Stimulated activated CD8-positive, alpha-beta memory T cell treated with anti-CD3 and anti-CD28 coated beads, Interleukin-7, amount 100 ng/mL, for 24 hours (primary cell): ENCODE measurements around the gene CORO2B.
"Not testable (repeated sequence)": the region's sequence is repeated elsewhere in the genome, so short reads cannot be mapped to it uniquely, and the experiment has no call there.

ENCODE experiments used
- DNase-seq: peaks from one replicate; pipeline ENCODE4 v3.0.0-alpha.2; 2020; ENCODE audit warnings: low read depth

CORO2B gene

DNA sequence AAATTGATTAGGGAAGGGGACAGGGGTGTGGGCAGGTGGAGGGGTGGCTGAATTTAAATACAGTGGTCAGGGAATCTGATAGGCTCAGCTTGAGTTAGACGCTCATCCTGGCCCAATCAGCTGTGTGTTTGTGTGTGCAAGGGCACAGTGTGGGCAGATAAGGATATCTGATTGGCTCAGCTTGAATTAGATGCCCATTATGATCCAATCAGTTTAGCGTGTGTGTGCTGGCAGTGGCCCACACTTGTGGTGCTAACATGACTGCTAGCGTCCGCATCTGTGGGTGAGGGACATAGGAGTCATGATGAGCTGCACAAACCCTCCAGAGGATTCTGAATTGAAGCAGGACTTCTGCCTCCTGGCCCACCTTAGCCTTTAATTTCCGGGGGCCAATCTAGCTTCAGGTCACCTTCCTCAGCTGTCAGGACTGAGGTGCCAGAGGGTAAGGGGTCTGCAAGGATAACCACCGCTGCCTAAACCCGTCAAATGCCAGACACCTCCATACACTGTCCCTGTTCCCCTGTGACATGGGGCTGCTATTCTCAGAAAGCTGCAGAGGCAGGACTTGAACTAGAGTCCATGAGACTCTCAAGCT is 97.3 kb downstream of the CORO2B start:
- no peak for DNase-seq

DNA sequence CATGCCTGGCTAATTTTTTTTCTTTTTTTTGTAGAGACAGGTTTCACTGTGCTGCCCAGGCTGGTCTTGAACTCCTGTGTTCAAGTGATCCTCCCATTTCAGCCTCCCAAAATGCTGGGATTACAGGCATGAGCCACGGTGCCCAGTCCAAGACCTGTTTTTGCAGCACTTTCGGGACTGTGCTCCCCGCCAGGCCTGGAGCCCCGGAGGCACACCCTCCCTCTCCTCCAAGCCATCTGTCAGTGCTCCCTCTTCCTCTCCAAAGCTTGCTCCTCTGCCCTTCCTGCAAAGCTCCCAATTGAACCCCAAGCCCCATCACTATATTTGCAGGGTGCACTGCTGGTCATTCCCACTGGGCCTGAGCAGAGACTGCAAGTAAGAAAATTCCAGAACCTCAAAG is 98.1 kb downstream of the CORO2B start:
- DNase-seq, result no peak

DNA sequence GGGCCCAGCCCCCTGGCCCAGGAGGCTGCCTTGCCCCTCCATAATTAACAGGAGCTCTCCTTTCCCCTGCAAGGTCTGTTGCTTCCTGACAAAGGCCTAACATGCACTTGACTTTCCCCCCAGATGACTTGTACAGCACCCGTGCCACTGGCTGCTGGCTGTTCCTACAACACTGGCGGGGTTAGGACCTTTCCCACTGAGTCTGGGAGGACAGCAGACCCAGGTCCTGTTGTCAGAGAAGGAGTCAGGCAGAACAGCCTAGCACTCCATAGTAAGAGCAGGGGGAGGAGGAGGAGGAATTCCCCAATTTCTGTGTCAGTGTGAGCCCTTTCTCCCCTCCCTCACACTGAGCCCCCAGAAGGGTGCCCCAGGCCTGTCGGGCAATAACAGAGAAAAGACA is 99.2 kb downstream of the CORO2B start:
- DNase-seq, result no peak

DNA sequence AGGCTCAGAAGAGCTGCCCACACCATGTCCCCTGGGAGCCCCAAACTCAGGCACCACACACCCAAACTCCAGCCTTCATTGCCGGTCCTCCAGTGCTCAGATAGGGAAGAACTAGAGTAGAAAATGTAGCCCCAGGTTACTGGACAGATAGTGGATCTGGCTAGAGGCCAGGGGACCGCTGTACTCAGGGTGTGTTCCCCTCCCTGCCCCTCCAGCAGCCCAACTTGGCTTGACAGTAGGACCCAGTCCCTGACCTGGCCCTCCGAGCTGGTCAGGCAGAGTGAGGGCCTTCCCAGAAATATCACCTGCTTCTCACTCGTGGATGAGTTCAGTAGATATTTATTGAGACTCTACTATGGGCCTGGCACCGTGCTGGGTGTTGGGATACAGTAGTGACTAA is 100.0 kb downstream of the CORO2B start:
- no peak for DNase-seq

DNA sequence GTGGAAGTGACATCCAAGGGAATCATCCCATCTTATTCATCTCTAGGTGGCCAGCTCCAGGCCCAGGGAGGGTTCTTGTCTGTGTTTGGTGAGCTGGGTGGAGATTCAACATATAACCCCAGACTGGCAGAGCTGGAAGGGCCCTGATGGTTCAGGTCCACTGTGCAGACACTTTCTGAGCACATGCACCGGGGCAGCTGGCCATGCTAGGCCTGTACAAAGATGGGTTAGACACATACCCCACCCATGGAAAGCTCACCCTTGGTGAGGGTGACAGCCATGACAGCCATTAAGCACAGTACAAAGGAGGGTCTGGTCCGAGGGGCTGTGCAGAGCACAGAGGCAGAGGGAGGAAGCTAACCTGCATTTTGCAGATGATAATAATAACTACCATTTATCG is 100.4 kb downstream of the CORO2B start:
- no peak for DNase-seq

DNA sequence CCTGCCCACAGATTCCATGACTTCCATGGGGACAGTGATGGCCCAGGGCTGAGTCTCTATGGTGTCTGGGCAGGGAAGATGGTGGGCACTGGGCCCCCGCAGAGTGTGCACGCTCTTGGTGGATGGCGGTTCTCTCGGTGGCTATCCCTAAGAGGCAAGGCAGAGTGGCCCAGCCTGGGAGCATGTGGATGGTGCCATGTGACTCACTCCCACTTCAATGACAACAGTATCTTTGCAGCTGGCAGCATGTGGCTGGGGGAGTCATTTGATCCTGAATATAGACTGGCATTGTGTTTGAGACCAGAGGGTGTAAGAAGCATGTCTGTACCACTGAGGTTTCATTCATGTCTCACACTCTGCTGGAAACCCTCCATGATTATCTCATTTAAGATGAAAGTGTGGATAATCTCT is 101.2 kb downstream of the CORO2B start:
- no peak for DNase-seq

DNA sequence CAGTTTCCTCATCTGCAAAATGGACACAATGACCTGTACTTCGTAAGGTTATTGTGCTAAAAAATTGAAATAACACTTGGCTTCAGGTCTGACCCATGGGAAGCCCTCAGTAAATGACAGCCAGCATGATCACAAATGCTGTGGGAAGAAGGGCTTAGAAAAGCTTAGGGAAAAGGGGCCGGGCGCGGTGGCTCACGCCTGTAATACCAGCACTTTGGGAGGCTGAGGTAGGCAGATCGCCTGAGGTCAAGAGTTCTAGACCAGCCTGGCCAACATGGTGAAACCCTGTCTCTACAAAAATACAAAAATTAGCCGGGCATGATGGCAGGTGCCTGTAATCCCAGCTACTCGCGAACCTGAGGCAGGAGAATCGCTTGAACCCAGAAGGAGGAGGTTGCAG is 102.0 kb downstream of the CORO2B start:
- DNase-seq, result not testable (repeated sequence)

DNA sequence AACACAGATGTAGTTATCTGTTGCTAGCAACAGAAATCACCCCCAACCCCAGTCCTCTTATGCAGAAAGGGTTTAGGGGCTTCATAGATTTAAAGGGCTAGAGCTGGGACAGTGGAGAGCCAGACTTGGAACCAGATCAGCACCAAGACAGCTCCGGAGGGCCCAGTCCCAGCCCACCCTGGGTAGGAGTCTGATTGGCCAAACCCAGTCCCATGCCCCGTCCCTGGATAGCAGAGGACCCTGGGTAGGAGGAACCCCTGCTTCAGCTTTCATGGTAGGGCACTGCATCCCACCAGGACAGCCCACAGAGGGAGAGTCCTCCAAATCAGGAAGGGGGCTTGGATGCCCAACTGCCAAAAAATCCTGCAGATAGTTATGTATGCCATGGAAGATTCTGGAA is 103.0 kb downstream of the CORO2B start:
- no peak for DNase-seq

DNA sequence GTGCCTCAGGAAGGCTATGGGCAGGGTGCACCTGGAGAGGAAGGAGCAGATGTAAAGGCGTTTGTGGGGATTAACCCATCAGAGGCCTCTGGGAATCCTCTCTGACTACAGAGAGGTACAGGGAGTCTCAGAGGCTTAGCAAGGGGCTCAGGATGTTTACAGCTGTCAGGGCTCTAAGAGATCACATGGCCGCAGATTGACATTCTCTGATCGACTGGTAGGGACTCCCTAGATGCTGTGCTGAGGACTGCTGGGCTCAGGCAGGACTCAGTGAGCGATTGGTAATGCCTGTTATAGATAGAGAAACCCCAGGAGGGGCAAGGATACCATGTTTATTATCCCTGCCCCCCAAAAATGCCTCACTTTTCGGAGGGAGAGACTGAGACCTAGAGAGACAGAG is 103.5 kb downstream of the CORO2B start:
- DNase-seq, result no peak

DNA sequence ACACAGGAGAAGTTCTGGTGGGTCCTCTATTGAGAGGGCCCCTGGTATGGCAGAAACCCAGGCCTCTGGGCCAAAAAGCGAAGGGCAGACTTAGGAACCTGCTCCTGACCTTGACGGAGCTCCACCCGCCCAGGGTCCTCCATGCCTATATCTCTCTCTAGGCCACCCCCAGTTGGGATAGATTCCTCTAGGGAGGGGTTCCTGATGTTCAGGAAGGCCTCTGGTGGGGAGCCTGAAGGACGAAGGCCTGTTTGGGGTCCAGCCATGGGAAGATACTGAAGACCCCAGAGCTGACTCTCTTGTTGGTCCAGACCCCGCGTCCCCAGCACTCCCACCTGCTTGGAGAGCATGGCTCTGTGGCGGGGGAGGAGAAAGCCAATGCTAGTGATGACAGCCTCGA is 104.2 kb downstream of the CORO2B start:
- no peak for DNase-seq

DNA sequence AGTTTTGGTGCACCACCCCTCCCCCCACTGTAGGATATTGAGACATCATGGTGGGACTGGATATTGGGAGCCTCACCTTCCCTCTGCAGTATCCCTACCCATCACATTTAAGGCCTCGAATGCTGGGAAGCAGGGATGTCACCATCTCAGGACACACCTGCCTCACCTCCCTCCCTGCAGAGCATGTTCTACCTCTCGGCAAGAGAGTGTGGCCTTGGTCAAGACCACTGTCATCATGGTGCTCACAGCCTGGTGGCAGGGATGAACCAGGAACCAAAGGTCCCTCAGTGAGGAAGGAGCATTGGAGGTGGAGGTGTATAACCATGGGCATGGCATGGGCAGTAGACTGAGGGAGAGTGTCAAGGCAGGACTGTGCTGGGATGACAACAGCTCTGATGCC is 104.8 kb downstream of the CORO2B start:
- no peak for DNase-seq

DNA sequence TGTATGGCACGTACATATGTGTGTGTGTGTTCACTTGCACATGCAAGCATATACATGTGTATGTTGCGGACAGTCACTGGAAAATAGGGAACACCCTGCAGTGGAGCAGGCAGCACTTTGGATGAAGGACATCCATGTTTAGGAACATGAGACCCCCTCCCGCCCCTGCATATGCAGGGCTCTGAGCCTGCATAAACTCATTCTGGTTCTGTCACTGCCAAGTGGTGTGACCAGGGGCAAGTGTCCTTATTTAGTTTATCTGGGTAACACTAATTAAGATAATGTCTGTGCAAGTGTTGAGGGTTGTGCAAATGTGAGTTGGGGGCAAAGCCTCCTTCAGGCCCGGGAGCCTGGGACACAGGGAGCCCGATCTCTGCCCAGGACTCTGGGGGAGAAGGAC is 105.7 kb downstream of the CORO2B start:
- no peak for DNase-seq

DNA sequence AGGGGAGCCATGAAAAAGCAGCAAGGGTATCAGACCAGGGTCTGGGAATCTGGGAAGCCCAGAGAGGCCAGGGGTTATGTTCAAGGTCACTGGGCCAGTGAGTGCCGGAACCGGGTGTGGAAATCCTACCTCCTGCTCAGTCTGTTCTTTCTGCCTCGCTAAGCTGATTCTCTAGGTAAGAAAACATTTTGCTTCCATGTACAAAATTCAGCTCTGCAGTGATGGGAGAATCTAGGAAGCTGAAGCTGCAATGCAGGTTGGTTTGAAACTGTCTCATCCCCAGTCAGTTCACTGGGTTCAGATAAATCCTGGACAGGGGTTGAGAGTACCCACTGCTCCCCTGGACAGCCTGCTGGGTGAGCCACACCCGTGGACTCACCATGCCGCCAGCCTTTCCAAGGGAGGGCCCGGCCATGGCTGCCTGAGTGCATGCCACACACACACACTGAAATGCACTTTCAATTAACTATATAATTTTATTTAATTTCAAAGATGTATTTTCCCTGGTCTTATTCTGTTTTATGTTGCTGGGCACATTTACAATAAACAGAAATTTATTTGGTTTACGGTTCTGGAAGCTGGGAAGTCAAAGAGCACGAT is 108.4 kb downstream of the CORO2B start:
- DNase-seq, result no peak

DNA sequence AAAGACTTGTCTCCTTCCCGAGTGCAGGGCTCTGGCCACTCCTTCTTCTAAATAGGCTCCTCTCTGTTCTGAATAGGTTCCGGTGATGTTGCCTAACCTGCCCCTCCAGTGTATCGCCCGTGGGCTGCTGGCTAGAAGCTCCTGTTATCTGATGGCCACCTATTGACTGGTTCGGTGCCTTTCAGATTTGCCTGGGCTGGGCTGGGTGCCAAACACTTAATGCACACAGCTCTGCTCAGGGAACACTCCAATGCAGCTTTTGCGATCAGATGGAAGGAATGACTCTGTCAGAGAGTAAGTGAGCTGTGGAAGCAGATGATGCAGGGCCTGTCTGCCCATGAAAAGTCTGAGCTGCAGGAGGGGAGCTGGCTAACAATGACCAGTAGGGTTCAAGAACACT is 112.9 kb downstream of the CORO2B start:
- DNase-seq, result no peak

DNA sequence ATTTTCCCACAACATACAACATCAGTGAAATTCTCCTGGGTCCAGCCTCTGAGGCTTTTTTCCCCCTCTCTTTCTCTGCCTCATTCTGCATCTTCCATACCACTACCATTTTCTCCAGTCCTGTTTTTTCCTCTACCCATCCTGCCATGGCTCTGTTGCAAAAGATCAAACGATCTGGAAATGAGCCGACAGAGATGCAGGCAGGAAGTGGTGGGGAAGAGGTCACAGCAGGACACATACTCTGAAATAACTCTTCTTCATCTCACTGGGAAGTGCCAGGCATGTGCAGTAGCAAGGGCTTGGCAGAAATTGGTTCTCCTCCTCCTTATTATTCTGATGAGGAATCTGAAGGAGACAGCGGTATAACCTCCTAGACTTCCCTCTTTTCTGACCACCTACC is 114.3 kb downstream of the CORO2B start:
- no peak for DNase-seq

DNA sequence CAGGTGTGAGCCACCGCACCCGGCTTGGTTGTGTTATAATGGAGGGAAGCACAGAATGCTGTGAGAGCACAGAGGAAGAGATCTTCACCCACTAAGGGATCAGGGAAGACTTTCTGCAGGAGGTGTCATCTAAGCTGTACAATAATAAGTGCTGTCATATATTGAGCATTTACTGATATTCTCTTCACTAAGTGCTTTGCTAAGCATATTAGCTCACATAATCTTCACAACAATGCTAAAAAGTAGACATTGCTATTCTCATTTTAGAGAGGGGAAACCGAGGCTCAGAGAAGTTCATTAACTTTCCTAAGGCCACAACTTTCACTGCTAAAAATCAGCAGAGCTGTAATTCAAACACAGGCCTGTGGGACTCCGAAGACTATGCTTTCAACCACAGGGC is 115.3 kb downstream of the CORO2B start:
- DNase-seq, result no peak

DNA sequence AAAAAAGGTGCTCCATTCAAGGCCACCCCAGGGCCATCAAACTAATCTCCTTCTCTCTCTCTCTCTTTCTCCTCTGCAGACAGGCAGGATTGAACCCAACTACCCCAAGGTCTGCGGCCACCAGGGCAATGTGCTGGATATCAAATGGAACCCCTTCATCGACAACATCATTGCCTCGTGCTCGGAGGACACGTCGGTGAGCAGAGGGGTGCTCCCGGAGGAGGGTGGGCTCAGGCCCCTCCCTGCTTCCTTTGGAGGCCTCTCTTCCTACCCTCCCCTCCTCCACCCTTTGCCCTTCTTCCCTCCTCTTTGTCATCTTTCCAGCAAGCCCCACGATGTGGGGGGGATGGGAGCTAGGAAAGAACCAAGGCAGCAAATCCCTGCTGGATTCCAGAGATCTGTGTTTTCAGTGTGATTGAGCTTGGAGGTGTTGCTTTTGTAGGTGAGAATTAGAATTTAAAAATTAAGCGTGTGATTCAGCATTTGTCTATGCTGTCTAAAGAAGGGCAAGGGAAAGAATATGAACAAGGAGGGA is 116.3 kb downstream of the CORO2B start:
- DNase-seq, result no peak

DNA sequence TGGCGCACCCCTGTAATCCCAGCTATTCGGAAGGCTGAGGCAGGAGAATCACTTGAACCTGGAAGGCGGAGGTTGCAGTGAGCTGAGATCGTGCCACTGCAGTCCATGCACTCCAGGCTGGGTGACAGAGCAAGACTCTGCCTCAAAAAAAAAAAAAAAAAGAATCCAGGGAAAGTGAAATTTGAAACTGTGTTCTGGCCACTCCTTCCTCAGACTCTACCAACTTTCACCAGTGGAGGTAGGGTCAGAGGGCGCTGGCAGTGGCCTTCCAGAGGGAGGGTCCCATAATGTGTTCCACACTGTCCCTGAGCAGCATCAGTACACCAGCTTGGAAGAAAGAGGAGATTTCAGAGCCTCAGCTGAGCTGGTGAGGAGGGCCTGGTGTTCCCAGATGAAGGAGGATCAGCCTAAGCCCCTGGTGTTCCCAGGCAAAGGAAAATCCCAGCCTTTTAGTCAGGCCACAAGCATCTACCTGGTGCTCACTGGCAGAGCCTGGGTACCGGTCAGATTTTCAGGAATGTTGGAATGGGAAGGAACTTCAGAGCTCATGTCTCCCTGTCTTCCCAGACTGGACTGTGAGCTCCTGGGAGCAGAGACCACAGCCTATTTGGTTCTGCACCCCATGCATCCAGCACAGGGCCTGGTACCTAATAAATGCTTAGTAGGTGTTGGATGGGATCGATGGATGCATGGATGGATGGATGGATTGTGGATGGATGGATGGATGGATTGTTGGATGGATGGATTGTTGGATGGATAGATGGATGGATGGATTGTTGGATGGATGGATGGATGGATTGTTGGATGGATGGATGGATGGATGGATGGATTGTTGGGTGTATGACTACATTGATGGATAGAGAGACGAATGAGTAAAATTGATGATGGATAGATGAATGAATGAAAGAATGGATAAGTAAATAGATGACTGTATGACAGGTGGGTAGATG is 117.9 kb downstream of the CORO2B start:
- DNase-seq, result no peak

DNA sequence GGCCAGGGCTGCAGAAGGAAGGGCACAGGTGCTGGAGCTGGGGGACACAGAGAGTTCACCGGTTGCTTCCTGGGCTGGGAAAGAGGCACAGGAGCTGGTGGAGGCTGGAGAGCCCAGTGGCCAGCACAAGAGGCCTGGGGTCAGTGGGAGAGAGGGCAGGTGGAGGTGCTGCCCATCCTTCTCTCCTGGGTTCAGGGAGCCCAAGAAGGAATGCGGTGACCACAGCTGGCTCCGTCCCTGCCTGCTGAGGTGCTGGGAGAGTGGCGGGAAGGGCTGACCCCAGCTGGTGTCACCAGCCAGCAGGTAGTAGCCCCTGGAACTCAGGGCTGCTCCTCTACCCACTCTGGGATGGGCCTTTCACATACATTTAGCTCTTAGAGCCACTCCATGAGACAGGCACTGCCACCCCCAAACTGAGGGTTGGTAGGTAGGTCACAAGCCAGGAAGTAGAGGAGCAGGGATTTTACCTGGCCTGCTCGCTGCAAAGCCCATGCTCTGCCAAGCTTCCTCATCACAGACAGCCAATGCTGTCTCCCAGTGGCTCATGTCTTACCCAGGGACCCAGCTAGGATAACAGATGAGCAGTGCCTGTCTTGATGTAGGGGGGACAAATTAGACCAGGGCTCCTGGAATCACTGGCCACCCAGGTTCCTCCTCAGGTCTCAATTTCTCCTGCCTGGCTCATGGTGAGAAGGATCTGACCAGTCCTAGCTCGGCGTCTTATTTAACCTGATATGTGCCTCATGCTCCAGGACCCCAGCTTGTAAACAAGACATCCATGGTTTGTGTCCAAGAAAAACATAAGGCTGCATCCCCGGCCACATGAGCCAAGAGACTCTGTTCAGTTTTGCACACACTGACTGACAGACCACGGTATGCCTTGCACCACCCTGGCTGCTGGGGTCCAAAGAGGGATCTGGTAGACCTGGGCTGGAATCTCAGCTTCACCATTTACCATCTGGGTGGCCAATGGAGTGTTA is 119.2 kb downstream of the CORO2B start:
- DNase-seq, result no peak

DNA sequence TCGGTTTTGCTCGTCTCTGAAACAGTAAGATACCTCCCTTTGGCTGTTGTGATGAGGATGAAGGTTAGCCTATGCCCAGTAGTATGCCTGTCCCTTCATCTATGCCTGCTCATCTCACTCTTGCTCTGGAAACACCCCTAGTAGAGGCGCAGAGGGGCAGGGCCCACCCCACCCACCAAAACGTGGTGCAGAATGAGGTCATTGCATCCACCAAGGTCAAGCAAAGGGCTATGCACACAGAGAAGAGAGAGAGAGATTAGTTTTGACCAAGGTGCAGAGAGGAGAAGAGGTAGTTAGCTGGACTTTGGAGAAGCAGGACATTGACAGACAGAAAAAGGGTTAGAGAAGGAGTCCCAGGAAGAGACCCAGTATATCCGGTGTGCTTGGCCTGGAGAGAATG is 119.9 kb downstream of the CORO2B start:
- DNase-seq, result no peak

DNA sequence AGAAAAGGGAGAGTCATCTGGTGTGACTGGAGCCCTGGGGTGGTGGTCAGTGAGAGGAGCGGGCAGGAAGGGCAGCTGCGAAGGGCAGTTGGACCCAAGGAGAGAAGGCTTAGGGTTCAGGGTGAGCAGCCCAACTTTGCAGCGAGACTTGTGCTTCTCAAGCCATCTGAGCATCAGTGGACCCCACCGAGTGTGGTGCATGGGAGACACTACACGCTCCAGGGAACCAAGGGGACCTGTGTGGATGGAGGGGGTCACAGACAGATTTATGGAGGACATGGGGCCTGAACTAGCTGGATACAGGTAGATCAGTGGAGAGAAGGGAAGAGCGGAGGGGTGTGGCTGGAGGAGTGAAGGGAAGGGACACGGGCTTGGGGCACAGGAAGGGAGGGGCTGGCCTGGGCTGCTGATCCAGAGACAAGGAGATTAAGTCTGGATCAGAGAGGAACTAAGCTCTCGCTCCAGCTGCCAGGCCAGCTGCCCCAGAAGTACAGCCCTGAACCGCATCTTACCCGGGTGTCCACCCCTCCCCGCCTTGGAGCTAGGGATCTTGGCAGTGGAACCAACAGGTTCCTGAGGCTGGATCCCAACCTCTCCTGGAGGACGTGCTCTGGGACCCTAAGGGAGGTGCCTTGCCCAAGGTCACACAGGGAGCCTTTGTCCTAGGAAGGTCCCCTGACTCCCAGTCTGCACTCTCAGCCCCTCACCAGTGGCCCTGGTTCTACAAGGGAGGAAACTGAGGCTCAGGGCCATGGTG is 120.5 kb downstream of the CORO2B start:
- DNase-seq, result no peak
